BLaER1 (cell line): Measurements from ENCODE around the gene BOLL.

Experiments
- H3K27ac ChIP-seq: shearing (Covaris generic); formaldehyde crosslinking; 2 replicates; pipeline ENCODE4 v1.8.1; 2022
- H3K27me3 ChIP-seq: shearing (Covaris generic); formaldehyde crosslinking; 2 replicates; pipeline ENCODE4 v1.8.1; 2022
- H3K36me3 ChIP-seq: shearing (Covaris generic); formaldehyde crosslinking; 2 replicates; pipeline ENCODE4 v1.8.1; 2022
- H3K4me1 ChIP-seq: shearing (Covaris generic); formaldehyde crosslinking; 2 replicates; pipeline ENCODE4 v1.8.1; 2022
- H3K4me2 ChIP-seq: shearing (Covaris generic); formaldehyde crosslinking; 2 replicates; pipeline ENCODE4 v1.8.1; 2022
- H3K4me3 ChIP-seq: shearing (Covaris generic); formaldehyde crosslinking; 2 replicates; pipeline ENCODE4 v1.8.1; 2022
- H3K9ac ChIP-seq: shearing (Covaris generic); formaldehyde crosslinking; 2 replicates; pipeline ENCODE4 v1.8.1; 2022
- H3K9me3 ChIP-seq: shearing (Covaris generic); formaldehyde crosslinking; 2 replicates; pipeline ENCODE4 v1.8.1; 2022
- H4K20me1 ChIP-seq: shearing (Covaris generic); formaldehyde crosslinking; 2 replicates; pipeline ENCODE4 v1.8.1; 2022
- Cebpa-rat ChIP-seq: shearing (Covaris generic); IDR thresholded peaks from 2 replicates; pipeline ENCODE4 v1.8.1; 2022

BOLL gene

DNA sequence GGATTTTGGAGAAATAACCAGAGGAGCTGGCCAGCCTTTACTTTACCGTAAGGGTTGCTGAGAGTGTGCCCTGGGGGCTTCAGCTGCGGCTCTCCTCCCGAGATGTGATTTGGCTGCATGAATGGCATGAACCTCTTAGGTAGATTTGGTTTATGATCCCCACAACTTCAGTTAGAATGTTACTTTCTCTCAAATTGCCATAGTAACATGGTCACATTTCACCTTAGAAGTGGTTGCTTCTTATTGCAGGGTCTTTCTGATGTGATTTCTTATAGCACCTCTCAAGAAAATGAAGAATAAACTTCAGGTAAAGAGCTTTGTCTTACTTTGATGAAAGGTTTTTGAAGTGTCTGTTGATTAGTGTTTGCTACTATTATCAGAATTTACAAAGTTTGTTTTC lies 24.9 kb upstream of the BOLL start:
- Histone ChIP-seq H3K4me2 (no peak overlapping the region), H3K4me1 (0 out of 2 replicates have a peak, but pooled peaks cover 3% of the 10 kb centered on the region), H3K4me3 (no peak overlapping the region), H3K9ac (no peak overlapping the region), H4K20me1 (peaks cover 15% of the 10 kb centered on the region; the same call in 1 of the 2 replicates), H3K9me3 (no peaks in the 10 kb centered on the region), H3K27me3 (peaks cover 29% of the 10 kb centered on the region), H3K36me3 (no peaks in the 10 kb centered on the region), H3K27ac (no peak overlapping the region)
- no peak for TF ChIP-seq Cebpa-rat

DNA sequence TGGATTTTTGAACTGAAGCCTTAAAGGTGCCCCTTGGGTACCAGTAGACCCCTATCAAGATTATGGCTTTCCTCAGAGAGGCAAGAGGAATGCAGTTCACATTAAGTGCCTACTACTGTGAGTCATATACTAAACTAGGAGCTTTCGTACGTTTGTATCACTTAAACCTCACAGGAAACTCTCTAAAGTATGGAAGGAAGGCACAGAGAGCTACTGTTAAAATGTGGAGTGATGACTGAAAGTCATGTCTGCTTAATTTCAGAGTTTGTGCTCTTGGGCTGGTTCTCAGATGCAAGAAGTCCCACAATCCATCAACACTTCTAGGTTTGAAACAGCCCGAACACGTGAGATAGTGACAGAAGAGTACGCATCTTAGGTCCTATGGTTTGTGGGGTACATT lies 23.9 kb upstream of the BOLL start:
- H3K4me2 ChIP-seq: no peak overlapping the region
- peaks cover 6% of the 10 kb centered on the region for H3K4me1 ChIP-seq
- no peak overlapping the region for H3K9ac ChIP-seq
- peaks cover 38% of the 10 kb centered on the region for H3K27me3 ChIP-seq
- no peaks in the 10 kb centered on the region for H3K36me3 ChIP-seq
- H3K9me3 ChIP-seq: no peaks in the 10 kb centered on the region
- no peak overlapping the region for H3K27ac ChIP-seq
- no peak for TF ChIP-seq Cebpa-rat
- H4K20me1 ChIP-seq: peaks cover 17% of the 10 kb centered on the region; the same call in 1 of the 2 replicates
- no peak overlapping the region for H3K4me3 ChIP-seq

DNA sequence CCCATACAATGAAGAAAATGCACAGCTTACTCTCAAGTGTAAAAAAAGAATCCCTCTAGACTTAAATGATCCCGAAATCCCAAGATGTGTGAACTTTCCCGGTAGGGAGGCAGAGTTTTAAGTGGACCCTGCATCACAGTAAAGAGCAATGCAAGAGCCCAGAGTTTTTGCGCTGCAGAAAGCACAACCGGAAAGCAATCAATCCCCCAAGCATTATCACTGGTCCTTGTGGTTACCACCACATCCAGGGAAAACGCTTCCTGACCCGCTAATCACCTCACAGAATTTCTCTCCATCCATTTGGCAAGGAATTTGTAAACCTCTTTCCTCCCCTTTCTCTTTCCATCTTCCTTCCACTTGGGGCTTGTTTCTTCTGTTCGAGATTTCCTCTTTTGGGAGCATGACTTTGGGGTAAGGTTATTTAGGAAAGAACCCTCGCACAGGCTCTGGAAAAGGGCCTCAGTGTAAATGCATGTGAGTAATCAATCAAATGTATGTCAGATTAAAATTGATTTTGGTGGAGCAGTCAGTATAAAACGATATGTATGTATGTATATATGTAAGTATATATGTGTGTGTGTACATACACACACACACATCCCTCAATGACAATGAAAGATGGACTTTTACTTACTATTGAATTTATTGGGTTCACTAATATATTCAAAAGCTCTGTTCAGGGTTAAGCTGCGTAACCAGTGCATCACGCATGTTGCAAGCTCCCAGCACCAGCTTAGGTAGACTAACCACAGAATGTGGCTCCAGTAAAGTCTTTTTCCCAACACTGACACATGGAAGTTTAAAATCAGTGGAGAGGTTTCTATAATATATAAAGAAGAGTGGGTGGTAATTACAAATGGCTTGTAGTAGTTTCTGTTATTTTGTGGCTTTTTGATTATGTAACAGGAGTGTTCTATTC lies 20.9 kb upstream of the BOLL start:
- Histone ChIP-seq H3K4me3 (peak overlapping the region; percentile 87; the same call in 1 of the 2 replicates), H3K27me3 (peaks cover 44% of the 10 kb centered on the region), H3K36me3 (no peaks in the 10 kb centered on the region), H3K27ac (no peak overlapping the region), H3K9ac (no peak overlapping the region), H4K20me1 (peaks cover 17% of the 10 kb centered on the region; the same call in 1 of the 2 replicates), H3K9me3 (no peaks in the 10 kb centered on the region), H3K4me2 (no peak overlapping the region), H3K4me1 (peaks cover 11% of the 10 kb centered on the region)
- TF ChIP-seq Cebpa-rat: no peak

DNA sequence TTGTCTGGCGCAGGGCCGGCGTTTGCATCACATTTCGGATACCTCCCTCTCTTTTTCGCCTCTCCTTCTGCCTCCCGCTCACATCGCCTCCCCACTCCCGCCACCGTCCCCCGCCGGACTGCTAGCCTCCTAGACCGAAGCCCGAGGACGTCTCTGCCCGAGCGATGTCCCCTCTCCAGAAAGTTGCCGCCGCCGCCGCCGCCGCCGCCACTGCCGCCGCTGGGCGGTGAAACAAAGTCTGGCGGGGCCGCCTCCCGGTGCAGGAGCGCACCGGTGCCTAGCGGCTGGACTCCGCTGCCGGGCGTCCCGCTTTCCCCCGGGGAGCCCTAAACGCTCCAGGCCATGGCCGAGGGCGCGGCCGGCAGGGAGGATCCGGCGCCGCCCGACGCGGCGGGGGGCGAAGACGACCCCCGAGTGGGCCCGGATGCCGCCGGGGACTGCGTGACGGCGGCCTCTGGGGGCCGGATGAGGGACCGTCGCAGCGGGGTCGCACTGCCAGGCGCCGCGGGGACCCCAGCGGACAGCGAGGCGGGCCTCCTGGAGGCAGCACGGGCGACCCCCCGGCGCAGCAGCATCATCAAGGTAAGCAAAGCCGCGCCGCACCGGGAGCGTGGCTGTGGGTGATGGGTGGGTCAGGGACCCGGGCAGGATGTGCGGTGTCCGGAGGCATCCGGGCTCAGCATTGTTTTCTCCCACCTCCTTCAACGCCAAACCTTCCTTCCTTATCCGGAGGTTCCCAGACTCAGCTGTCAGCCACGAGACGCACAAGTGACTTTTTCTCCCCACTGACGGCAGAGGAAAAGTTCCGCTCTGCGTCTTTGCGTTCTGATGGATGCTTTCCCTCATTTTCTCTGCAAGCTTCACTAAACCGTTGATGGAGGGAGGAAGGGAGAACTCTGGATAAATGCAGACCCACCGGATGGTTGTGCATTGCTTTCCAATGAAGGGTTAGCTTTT lies 19.9 kb upstream of the BOLL start:
- H3K4me3 ChIP-seq: peak overlapping the region; percentile 87
- peaks cover 17% of the 10 kb centered on the region; the same call in 1 of the 2 replicates for H4K20me1 ChIP-seq
- peak overlapping the region; percentile 97 for H3K4me2 ChIP-seq
- H3K36me3 ChIP-seq: no peaks in the 10 kb centered on the region
- peak overlapping the region; percentile 61; the same call in 1 of the 2 replicates for H3K9ac ChIP-seq
- no peak for TF ChIP-seq Cebpa-rat
- no peaks in the 10 kb centered on the region for H3K9me3 ChIP-seq
- peaks cover 44% of the 10 kb centered on the region for H3K27me3 ChIP-seq
- peaks cover 11% of the 10 kb centered on the region for H3K4me1 ChIP-seq
- no peak overlapping the region for H3K27ac ChIP-seq

DNA sequence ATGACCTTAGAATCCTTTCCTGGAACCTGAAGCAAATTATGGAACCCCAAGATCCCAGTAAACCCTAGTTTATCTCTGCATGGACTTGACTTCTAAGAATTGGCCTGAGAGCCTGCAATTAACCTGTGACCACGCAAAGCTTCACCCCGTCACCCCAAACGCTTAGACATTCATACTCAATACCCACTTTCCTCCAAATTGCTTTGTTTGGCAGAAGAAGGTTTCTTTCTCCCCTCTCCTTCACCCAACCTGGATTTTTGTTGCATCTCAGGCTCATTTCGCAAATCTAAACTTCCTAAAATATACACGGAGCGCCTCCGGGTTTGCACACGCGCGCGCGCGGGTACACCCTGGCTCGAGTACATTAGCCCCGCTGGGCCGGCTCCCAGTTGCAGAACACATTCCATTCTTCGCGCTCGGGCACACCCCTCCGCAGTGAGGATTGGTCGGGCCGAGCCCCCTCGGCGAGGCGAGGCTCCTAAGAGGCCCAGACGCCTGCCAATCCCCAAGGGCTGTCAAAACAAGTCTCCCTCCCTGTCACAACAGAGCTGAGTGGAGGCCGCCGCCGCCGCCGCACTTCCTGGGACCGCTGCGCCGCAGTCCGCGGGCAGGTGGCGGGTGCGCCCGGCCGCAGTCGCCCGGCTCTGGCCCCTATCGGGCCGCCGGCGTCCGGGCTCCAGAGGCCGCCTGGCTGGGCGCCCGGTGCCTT lies 19.1 kb upstream of the BOLL start, which contains the start of gene PLCL1:
PLCL1 (plus strand) TSS at position 545 of the 709 bp plus-strand sequence.
- H3K27me3 ChIP-seq: peaks cover 44% of the 10 kb centered on the region
- H3K27ac ChIP-seq: no peak within 1 kb of the TSS
- no peak for TF ChIP-seq Cebpa-rat
- peaks cover 11% of the 10 kb centered on the region for H3K4me1 ChIP-seq
- no peaks in the 10 kb centered on the region for H3K36me3 ChIP-seq
- H3K4me2 ChIP-seq: peak within 1 kb of the TSS; percentile 97
- H3K9me3 ChIP-seq: no peaks in the 10 kb centered on the region
- H4K20me1 ChIP-seq: peaks cover 17% of the 10 kb centered on the region; the same call in 1 of the 2 replicates
- H3K4me3 ChIP-seq: peak within 1 kb of the TSS; percentile 87
- H3K9ac ChIP-seq: peak within 1 kb of the TSS; percentile 61; the same call in 1 of the 2 replicates

DNA sequence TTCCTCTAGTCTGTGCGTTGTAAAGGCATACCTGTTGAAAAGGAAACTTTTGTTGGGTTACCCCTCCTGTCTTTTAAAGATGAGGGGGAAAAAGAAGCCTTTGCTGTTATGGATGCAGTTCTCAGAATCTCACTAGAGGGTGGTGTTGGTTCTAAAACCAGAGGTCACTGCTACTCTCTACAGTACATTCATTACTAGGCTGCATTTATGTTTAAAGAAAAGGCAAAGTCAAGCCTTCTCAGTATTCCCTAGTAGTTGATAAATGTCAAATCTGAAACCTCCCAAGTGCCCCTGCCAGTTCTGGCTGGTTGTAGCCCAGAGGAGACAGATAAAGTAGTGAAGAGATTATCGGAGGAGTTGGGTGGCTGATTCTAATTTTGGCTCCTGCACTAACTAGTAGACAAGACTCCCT lies 17.9 kb upstream of the BOLL start:
- Histone ChIP-seq H4K20me1 (peaks cover 17% of the 10 kb centered on the region; the same call in 1 of the 2 replicates), H3K9ac (no peak overlapping the region), H3K4me1 (peaks cover 11% of the 10 kb centered on the region), H3K9me3 (no peaks in the 10 kb centered on the region), H3K27me3 (peaks cover 44% of the 10 kb centered on the region), H3K27ac (no peak overlapping the region), H3K36me3 (no peaks in the 10 kb centered on the region), H3K4me2 (no peak overlapping the region), H3K4me3 (no peak overlapping the region)
- TF ChIP-seq Cebpa-rat: no peak

DNA sequence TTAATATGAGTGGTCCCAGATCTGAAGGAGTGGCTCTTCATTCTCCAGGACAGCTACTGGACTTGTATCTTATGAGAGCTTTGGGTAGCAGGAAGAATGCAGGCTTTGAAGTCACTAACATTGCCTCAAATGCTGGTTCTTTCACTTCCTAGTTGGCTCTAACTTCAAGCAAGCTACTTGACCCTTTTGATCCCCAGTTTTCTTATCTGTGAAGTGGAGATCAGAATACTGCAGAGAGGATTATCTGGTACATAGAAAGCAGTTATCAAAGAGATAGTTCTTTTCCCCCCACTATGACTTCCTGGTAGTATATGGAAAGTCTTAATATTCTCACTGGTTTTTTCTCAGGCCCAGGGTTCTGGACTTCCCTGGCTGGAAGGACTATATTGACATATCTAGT lies 15.9 kb upstream of the BOLL start:
- no peak for TF ChIP-seq Cebpa-rat
- Histone ChIP-seq H3K4me1 (peaks cover 11% of the 10 kb centered on the region), H3K36me3 (no peaks in the 10 kb centered on the region)

DNA sequence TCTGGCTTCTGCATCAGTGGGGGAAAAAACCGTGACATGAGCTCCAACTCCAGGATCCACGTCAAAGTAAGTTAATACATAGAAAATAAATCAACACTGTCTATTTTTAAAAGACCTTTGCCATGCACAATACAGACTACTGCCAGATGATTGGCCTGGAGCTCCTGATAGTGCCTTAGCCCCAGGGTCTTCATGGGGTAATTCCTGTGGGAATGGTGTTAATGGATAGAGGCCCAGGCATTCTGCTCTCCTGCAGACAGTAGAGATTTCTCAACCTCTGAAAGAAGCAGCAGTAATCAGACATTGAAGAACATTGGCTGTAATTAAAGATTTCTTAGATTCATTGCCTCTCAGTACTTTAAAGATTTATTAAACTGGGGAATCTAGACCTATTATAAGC lies 15.0 kb upstream of the BOLL start:
- no peak for TF ChIP-seq Cebpa-rat
- Histone ChIP-seq H3K27ac (no peak overlapping the region), H4K20me1 (peaks cover 3% of the 10 kb centered on the region; the same call in 1 of the 2 replicates), H3K4me1 (peaks cover 8% of the 10 kb centered on the region), H3K4me2 (no peak overlapping the region), H3K36me3 (no peaks in the 10 kb centered on the region), H3K9ac (no peak overlapping the region), H3K27me3 (peaks cover 16% of the 10 kb centered on the region), H3K4me3 (no peak overlapping the region), H3K9me3 (peaks cover 8% of the 10 kb centered on the region; the same call in 1 of the 2 replicates)

More for the DNA sequence above, 15.9 kb upstream of the BOLL start:
- Histone ChIP-seq H3K27ac (no peak overlapping the region), H3K4me3 (no peak overlapping the region), H3K9ac (no peak overlapping the region), H4K20me1 (peaks cover 12% of the 10 kb centered on the region; the same call in 1 of the 2 replicates), H3K9me3 (peaks cover 5% of the 10 kb centered on the region; the same call in 1 of the 2 replicates), H3K27me3 (peaks cover 25% of the 10 kb centered on the region), H3K4me2 (no peak overlapping the region)

DNA sequence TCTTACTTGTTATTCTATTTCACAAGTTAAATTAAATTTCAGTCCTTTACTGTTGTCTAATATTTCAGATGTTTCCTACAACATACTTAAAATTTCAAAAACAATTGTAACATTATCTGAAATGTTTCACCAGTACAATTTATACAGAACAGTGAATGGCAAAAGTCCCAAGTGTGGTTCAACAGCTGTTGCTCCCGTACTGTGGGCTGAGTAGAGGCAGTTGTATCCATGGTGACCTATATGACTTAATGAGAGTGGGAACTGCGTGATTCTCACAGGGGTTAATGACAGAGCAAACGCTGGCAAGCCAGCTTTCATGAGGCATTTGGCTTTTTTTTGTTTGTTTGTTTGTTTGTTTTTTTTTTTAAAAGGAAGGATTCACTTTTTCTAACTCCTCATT lies 13.9 kb upstream of the BOLL start:
- H3K9ac ChIP-seq: no peak overlapping the region
- H3K36me3 ChIP-seq: no peaks in the 10 kb centered on the region
- no peak overlapping the region for H3K4me3 ChIP-seq

More for the DNA sequence above, 13.9 kb upstream of the BOLL start:
- Histone ChIP-seq H3K4me2 (no peak overlapping the region), H3K4me1 (peaks cover 5% of the 10 kb centered on the region), H3K27ac (no peak overlapping the region), H4K20me1 (no peaks in the 10 kb centered on the region), H3K27me3 (peaks cover 6% of the 10 kb centered on the region), H3K9me3 (peaks cover 8% of the 10 kb centered on the region; the same call in 1 of the 2 replicates)
- TF ChIP-seq Cebpa-rat: no peak
